ENCODE measurements around the gene PDXK.

DNA sequence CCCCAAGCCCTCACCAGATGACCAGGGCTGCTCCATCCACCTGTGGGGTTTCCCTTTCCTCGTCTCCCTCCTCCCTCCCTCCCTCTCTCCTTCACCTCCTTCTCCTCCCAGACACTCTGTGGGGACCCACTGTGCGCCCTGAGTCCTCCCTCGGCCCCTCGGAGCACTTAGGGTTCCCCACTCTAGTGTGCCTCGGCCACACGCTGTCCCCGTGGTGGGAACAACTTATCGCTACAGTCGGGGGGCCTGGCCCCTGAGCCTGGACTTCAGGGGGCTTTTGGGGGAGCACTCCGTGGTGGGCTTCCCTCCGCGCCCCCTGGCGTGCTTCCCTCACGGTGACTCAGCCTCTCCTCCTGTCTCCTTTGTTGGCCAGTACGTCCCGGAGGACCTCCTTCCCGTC is 29.7 kb downstream of the PDXK start:
- TF ChIP-seq EGR1 (IDR thresholded peaks at IDR 0.05; ENCODE audit: borderline replicate concordance, low read depth, low read length) (no peak), POLR2AphosphoS5 (IDR thresholded peaks at IDR 0.05; ENCODE audit: low read depth, low read length) (no peak)
- TF ChIP-seq, protein P1, sequence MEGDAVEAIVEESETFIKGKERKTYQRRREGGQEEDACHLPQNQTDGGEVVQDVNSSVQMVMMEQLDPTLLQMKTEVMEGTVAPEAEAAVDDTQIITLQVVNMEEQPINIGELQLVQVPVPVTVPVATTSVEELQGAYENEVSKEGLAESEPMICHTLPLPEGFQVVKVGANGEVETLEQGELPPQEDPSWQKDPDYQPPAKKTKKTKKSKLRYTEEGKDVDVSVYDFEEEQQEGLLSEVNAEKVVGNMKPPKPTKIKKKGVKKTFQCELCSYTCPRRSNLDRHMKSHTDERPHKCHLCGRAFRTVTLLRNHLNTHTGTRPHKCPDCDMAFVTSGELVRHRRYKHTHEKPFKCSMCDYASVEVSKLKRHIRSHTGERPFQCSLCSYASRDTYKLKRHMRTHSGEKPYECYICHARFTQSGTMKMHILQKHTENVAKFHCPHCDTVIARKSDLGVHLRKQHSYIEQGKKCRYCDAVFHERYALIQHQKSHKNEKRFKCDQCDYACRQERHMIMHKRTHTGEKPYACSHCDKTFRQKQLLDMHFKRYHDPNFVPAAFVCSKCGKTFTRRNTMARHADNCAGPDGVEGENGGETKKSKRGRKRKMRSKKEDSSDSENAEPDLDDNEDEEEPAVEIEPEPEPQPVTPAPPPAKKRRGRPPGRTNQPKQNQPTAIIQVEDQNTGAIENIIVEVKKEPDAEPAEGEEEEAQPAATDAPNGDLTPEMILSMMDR (IDR thresholded peaks at IDR 0.05; ENCODE audit: control extremely low read depth in 1 of 3, insufficient read depth in 1 of 3, low read depth in 1 of 3, low read length in 3 of 3), result no peak

Measured in H1 (cell line).